ENCODE data around the gene CCDC88B. TPM values are rescaled to one million over a fixed set of nuclear protein-coding genes. Genes with fewer than 3 reads are reported as not detected.

The CCDC88B gene
- total and polyA plus RNA-seq, 9 of the 15 experiments (the other 6 are each of a cell fraction or from before 2014, with no cell fraction given) = 0.13 to 18.1 (median 7.9) TPM

DNA sequence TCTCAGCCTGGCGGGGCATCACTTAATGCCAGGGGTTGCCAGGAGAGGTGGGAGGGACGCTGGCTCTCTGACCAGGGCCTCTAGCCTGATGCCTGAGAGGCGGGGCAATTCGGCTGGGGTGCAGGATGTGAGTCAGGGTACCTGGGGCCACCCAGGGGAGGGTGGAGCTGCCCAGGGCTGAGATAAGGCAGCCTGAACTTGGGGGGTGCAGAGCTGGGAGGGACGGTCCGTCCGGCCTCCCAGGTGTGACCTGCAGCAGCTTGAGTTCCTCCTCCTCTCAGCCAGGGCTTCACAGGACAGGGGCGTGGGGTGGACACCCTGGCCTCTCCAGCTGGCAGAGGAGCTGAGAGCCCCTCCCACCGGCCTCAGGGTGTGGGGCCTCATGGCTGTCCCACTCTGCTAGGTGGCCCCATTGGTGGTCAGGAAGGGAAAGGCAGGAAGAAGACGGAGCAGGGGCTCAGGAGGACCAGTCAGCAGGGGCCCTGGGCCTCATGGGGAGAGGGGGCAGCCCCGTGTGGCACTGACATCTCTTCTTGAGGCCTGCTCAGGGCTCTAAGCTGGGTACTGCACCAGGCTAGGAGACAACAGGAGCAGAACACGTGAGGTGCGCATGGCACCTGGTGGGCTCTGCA is 18.0 kb downstream of the CCDC88B start (continued):
- TF ChIP-seq SRSF1 (IDR thresholded peaks at IDR 0.05; ENCODE audit: low read depth, low read length) (no peak), NFIX (CRISPR knock-in tag; IDR thresholded peaks at IDR 0.05; ENCODE audit: low read depth) (no peak), PYGO2 (tag; IDR thresholded peaks at IDR 0.05) (no peak), CHD4 (IDR thresholded peaks at IDR 0.05; ENCODE audit: insufficient read depth, insufficient replicate concordance, low read depth, low read length, poor library complexity, severe bottlenecking) (no peak), HEY1 (CRISPR knock-in tag; IDR thresholded peaks at IDR 0.05; ENCODE audit: borderline replicate concordance) (no peak), ZNF133 (CRISPR knock-in tag; IDR thresholded peaks at IDR 0.05) (no peak), CEBPB (tag; IDR thresholded peaks at IDR 0.05) (no peak)

DNA sequence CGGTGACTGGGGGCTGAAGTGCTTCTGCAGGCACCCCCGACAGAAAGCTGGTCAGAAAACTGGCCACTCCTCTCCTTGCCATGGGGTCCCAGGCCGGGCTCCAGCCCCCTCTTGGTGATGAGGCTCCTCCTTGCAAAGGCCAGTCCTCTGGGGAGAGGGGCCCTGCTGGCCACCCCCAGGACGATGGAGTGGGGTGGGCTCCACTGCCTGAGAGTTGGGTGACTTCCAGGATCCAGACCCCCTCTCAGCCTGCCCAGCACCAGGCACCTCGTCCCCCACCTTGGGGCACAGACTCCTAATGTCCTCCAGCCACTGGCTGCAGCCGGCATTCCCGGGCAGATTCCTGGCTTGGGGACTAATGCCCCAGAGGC is 18.5 kb downstream of the CCDC88B start:
- BruUV-seq (replicated peaks) = TSS peak; percentile 89
- WGBS (ENCODE audit: insufficient coverage, low coverage, missing lambda C conversion rate) = 7% methylated on average over 7 of the region's 7 CpGs
- Histone ChIP-seq H3K4me2 (ENCODE audit: insufficient read depth, low read length) (peak overlapping the region; percentile 94), H3K27ac (ENCODE audit: extremely low read depth, low read depth, low read length) (peak overlapping the region; percentile 91), H4K20me1 (replicated peaks; ENCODE audit: control insufficient read depth, insufficient read depth, low read length) (no peaks in the 10 kb centered on the region), H3K9me1 (ENCODE audit: control insufficient read depth, insufficient read depth, low read length) (peaks cover 3% of the 10 kb centered on the region), H3K79me2 (ENCODE audit: control insufficient read depth, insufficient read depth, low read length) (peaks cover 24% of the 10 kb centered on the region), H3K4me1 (replicated peaks in 1 of 2; ENCODE audit: control insufficient read depth in 2 of 2, insufficient read depth in 2 of 2, low read length in 2 of 2) (peaks cover 34 to 68% of the 10 kb centered on the region in 2 experiments), H3K9ac (ENCODE audit: insufficient read depth in 1 of 2, low read depth in 2 of 2, low read length in 2 of 2) (peak overlapping the region; percentile 88 to 97), H3K27me3 (ENCODE audit: control insufficient read depth in 2 of 2, insufficient read depth in 2 of 2, low read length in 2 of 2) (no peaks in the 10 kb centered on the region), H3K36me3 (ENCODE audit: control insufficient read depth, insufficient read depth, low read length) (peaks cover 38% of the 10 kb centered on the region; the same call in 2 of the 3 replicates), H3K4me3 (peak overlapping the region; percentile 81), H2AFZ (ENCODE audit: low read depth, low read length) (peak overlapping the region; percentile 89), H3K9me3 (replicated peaks; ENCODE audit: control insufficient read depth, insufficient read depth, low read depth, low read length) (no peaks in the 10 kb centered on the region)
- FAIRE-seq (no peak), DNase-seq (ENCODE audit: extremely low read depth in 1 of 4, low spot score in 3 of 4) (no peak), ATAC-seq (peak; percentile 2)
- ChIA-PET POLR2A (interaction anchor here (0.5 to 1.3 kb wide), 3 partner anchors 9 to 518 kb away, joined by 4 to 5 read pairs (median 4); no protein-coding TSS in a partner anchor), CTCF (ENCODE audit: low intra/inter-chr PET ratio) (no interaction called here)
- intact Hi-C loops (cut with micrococcal nuclease) = loop anchor here (5.0 kb wide), 7 partner anchors 49 to 289 kb away; partner anchors contain the start of genes FERMT3 and STIP1
- in situ Hi-C loops (cut with MboI) = loop anchor here (5.0 kb wide), 1 partner anchor 299 kb away; no protein-coding TSS in a partner anchor
- TF ChIP-seq U2AF2 (optimal IDR thresholded peaks at IDR 0.05; ENCODE audit: low read depth, low read length) (no peak), KDM1A (IDR thresholded peaks at IDR 0.05) (no peak), RBM14 (IDR thresholded peaks at IDR 0.05; ENCODE audit: borderline replicate concordance, insufficient read depth, low read depth, low read length) (no peak), STAG1 (CRISPR knock-in tag; IDR thresholded peaks at IDR 0.05; ENCODE audit: borderline replicate concordance) (no peak), KLF13 (tag; IDR thresholded peaks at IDR 0.05; ENCODE audit: borderline replicate concordance, low read depth) (0 out of 2 replicates have a peak, but pooled peaks have one; percentile 6), SLC30A9 (CRISPR knock-in tag; IDR thresholded peaks at IDR 0.05) (no peak), SMARCB1 (IDR thresholded peaks at IDR 0.05; ENCODE audit: insufficient read length, low read depth) (no peak), MEF2D (tag; conservative IDR thresholded peaks at IDR 0.05; ENCODE audit: low read depth) (no peak), ZFP36 (IDR thresholded peaks at IDR 0.05; ENCODE audit: low read depth, low read length, partially characterized antibody) (no peak)
- TF ChIP-seq, protein P1, sequence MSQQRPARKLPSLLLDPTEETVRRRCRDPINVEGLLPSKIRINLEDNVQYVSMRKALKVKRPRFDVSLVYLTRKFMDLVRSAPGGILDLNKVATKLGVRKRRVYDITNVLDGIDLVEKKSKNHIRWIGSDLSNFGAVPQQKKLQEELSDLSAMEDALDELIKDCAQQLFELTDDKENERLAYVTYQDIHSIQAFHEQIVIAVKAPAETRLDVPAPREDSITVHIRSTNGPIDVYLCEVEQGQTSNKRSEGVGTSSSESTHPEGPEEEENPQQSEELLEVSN (IDR thresholded peaks at IDR 0.05; ENCODE audit: borderline replicate concordance in 1 of 2, extremely low read depth in 1 of 2, insufficient read depth in 1 of 2, insufficient read length in 1 of 2, low read depth in 1 of 2, low read length in 1 of 2, poor library complexity in 1 of 2, severe bottlenecking in 1 of 2) = peak in 1 of 2 experiments; percentile 1
- TF ChIP-seq, protein P2, sequence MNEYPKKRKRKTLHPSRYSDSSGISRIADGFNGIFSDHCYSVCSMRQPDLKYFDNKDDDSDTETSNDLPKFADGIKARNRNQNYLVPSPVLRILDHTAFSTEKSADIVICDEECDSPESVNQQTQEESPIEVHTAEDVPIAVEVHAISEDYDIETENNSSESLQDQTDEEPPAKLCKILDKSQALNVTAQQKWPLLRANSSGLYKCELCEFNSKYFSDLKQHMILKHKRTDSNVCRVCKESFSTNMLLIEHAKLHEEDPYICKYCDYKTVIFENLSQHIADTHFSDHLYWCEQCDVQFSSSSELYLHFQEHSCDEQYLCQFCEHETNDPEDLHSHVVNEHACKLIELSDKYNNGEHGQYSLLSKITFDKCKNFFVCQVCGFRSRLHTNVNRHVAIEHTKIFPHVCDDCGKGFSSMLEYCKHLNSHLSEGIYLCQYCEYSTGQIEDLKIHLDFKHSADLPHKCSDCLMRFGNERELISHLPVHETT (CRISPR knock-in tag; conservative IDR thresholded peaks at IDR 0.05 in 1 of 2, IDR thresholded peaks at IDR 0.05 in 1 of 2) = no peak
